Peyer's patch (tissue), 4 donors: ENCODE measurements around the gene CD74. TPM values are rescaled to one million over a fixed set of nuclear protein-coding genes. Genes with fewer than 3 reads are reported as not detected.

ENCODE experiments used
- DNase-seq, 3 donors: peaks; one replicate each; pipeline ENCODE4 v3.0.0-alpha.2; 2017 to 2019
- H3K27ac ChIP-seq, 4 donors: fragments of 200-600 bp; sonication (generic); one replicate each; pipeline ENCODE4 v1.5.1; 2016 to 2019
- H3K27me3 ChIP-seq, 2 donors: fragments of 200-600 bp; sonication (generic); one replicate each; pipeline ENCODE4 v1.5.1; 2019
- H3K36me3 ChIP-seq, 3 donors: fragments of 200-600 bp; sonication (generic); one replicate each; pipeline ENCODE4 v1.5.1; 2016 to 2019
- H3K4me1 ChIP-seq, 4 donors: fragments of 200-600 bp; sonication (generic); one replicate each; pipeline ENCODE4 v1.5.1; 2016 to 2019
- H3K4me3 ChIP-seq, 4 donors: fragments of 200-600 bp; sonication (generic); 1 replicate in 3 of 4; 2 replicates in 1 of 4; pipeline ENCODE4 v1.5.1; 2016 to 2019; ENCODE audit warnings: mild to moderate bottlenecking in 1 of 4
- H3K9me3 ChIP-seq, 4 donors: fragments of 200-600 bp; sonication (generic); one replicate each; pipeline ENCODE4 v1.5.1; 2016 to 2019; ENCODE audit warnings: mild to moderate bottlenecking in 1 of 4
- CTCF ChIP-seq, 6 experiments: fragments of 450-650 bp in 4 of 6; fragments of 200-600 bp in 2 of 6; sonication (generic) in 1 of 6; IDR thresholded peaks; one replicate each; pipeline ENCODE4 v1.5.1; 2017 to 2019; ENCODE audit warnings: antibody characterized with exemption in 6 of 6, mild to moderate bottlenecking in 3 of 6, moderate library complexity in 1 of 6
- POLR2A ChIP-seq, 2 donors: fragments of 450-650 bp; IDR thresholded peaks; one replicate each; pipeline ENCODE4 v1.5.1; 2017; ENCODE audit warnings: antibody characterized with exemption in 2 of 2, mild to moderate bottlenecking in 2 of 2, moderate library complexity in 2 of 2
- total RNA-seq, 4 donors: library from RNA; depleted of rRNA; stranded (reverse); fragments of >200 nt; gene quantifications; one replicate each; pipeline ENCODE4 v1.1.0, GENCODE V29; 2016

The CD74 gene
- total RNA-seq, 4 donors from 2014 or later, result 759 to 2,006 (median 1,183) TPM

- peak overlapping the region; percentile 52 to 73 (median 68) for H3K4me3 ChIP-seq
- TF ChIP-seq CTCF (IDR thresholded peaks at IDR 0.05) (no peak), POLR2A (IDR thresholded peaks at IDR 0.05) (no peak)
- peak overlapping the region; percentile 89 to 96 (median 92) for H3K27ac ChIP-seq
- peaks cover 0 to 39% (median 0%) of the 10 kb centered on the region in 3 donors for H3K36me3 ChIP-seq
- H3K9me3 ChIP-seq, result no peaks in the 10 kb centered on the region
- H3K4me1 ChIP-seq, result peaks cover 0 to 14% (median 7%) of the 10 kb centered on the region in 4 donors
- DNase-seq, result no peak
- no peaks in the 10 kb centered on the region for H3K27me3 ChIP-seq
These were observed 36.3 kb upstream of the CD74 start for GRCh38 chr5:150448952-150449516.

- no peak for DNase-seq
- peaks cover 0 to 46% (median 0%) of the 10 kb centered on the region in 3 donors for H3K36me3 ChIP-seq
- TF ChIP-seq CTCF (IDR thresholded peaks at IDR 0.05) (no peak), POLR2A (IDR thresholded peaks at IDR 0.05) (no peak)
- H3K27me3 ChIP-seq, result no peaks in the 10 kb centered on the region
- H3K9me3 ChIP-seq, result no peaks in the 10 kb centered on the region
- peaks cover 0 to 14% (median 7%) of the 10 kb centered on the region in 4 donors for H3K4me1 ChIP-seq
- H3K27ac ChIP-seq, result peak overlapping the region; percentile 89 to 96 (median 92)
- peak overlapping the region; percentile 52 to 73 (median 68) for H3K4me3 ChIP-seq
These were observed 35.6 kb upstream of the CD74 start for GRCh38 chr5:150448334-150448733.

GRCh38 chr5:150447188-150447587 is 34.5 kb upstream of the CD74 start:
- Histone ChIP-seq H3K4me3 (no peak overlapping the region), H3K27me3 (no peaks in the 10 kb centered on the region), H3K27ac (no peak overlapping the region), H3K9me3 (no peaks in the 10 kb centered on the region), H3K4me1 (peaks cover 0 to 14% (median 7%) of the 10 kb centered on the region in 4 donors), H3K36me3 (peaks cover 0 to 48% (median 0%) of the 10 kb centered on the region in 3 donors)
- TF ChIP-seq POLR2A (IDR thresholded peaks at IDR 0.05), result no peak
- no peak for TF ChIP-seq CTCF (IDR thresholded peaks at IDR 0.05)
- DNase-seq, result no peak

- DNase-seq, result no peak
- Histone ChIP-seq H3K4me3 (no peak overlapping the region), H3K27ac (no peak overlapping the region), H3K4me1 (peaks cover 0 to 14% (median 7%) of the 10 kb centered on the region in 4 donors), H3K27me3 (no peaks in the 10 kb centered on the region), H3K9me3 (no peaks in the 10 kb centered on the region), H3K36me3 (peaks cover 0 to 48% (median 0%) of the 10 kb centered on the region in 3 donors)
- no peak for TF ChIP-seq POLR2A (IDR thresholded peaks at IDR 0.05)
- TF ChIP-seq CTCF (IDR thresholded peaks at IDR 0.05), result no peak
These were observed 33.9 kb upstream of the CD74 start for GRCh38 chr5:150446583-150446982.

- Histone ChIP-seq H3K4me3 (no peak overlapping the region), H3K27me3 (no peaks in the 10 kb centered on the region), H3K4me1 (peaks cover 0 to 14% (median 7%) of the 10 kb centered on the region in 4 donors), H3K36me3 (peaks cover 0 to 48% (median 0%) of the 10 kb centered on the region in 3 donors), H3K9me3 (no peaks in the 10 kb centered on the region), H3K27ac (no peak overlapping the region)
- DNase-seq, result no peak
- no peak for TF ChIP-seq POLR2A (IDR thresholded peaks at IDR 0.05)
- no peak for TF ChIP-seq CTCF (IDR thresholded peaks at IDR 0.05)
These were observed 33.4 kb upstream of the CD74 start for GRCh38 chr5:150446088-150446487.
